Measurements from ENCODE around the gene PTPRD.

DNA sequence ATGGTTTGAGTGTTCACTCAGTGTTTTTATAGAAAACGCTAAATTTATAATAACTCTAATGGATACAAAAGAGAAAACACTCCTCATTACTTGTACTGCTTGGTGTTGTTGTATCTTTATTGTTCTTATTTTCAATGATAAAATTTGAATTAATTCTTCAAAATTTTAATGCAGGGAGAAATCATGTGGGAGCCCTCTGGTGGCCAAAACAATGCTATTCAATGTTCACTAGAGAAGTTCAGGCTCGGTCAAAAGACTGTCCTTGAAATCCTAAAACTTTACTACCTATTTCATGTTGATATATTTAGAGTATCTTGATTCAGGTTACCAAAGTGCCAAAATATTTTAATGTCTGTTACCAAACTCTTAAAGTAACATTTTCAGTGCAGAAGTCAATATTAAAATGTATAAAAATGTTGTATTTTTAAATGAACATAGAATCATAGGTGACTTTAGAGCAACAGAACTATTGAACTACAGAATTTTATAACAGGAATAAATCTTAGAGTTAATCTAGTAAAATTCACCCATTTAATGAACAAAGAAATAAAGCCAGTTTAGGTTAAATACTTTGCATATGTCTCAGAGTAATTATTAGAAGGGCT, 1259.8 kb downstream of the PTPRD start:
- TF ChIP-seq, protein P1, sequence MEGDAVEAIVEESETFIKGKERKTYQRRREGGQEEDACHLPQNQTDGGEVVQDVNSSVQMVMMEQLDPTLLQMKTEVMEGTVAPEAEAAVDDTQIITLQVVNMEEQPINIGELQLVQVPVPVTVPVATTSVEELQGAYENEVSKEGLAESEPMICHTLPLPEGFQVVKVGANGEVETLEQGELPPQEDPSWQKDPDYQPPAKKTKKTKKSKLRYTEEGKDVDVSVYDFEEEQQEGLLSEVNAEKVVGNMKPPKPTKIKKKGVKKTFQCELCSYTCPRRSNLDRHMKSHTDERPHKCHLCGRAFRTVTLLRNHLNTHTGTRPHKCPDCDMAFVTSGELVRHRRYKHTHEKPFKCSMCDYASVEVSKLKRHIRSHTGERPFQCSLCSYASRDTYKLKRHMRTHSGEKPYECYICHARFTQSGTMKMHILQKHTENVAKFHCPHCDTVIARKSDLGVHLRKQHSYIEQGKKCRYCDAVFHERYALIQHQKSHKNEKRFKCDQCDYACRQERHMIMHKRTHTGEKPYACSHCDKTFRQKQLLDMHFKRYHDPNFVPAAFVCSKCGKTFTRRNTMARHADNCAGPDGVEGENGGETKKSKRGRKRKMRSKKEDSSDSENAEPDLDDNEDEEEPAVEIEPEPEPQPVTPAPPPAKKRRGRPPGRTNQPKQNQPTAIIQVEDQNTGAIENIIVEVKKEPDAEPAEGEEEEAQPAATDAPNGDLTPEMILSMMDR (IDR thresholded peaks at IDR 0.05) = peak in 1 of 3 donors; percentile 38
- TF ChIP-seq POLR2A (IDR thresholded peaks at IDR 0.05) = no peak
